D721Med (cell line): ENCODE measurements around the gene IGLL5.

Source experiments
- DNase-seq: peaks from one replicate; pipeline ENCODE4 v3.0.0; 2011; ENCODE audit warnings: low spot score; ENCODE audit not compliant: insufficient read length
- FAIRE-seq: peaks from 2 replicates; lab custom pipeline; 2011; peaks lifted over from hg19 to GRCh38; lab: Jason Lieb, UNC
- TF ChIP-seq, protein P1 (sequence below): IDR thresholded peaks from 2 replicates; pipeline ENCODE4 v1.5.1; 2012; ENCODE audit warnings: mild to moderate bottlenecking, control low read depth; ENCODE audit not compliant: insufficient read depth; ENCODE audit errors: missing control alignments

The IGLL5 gene

DNA sequence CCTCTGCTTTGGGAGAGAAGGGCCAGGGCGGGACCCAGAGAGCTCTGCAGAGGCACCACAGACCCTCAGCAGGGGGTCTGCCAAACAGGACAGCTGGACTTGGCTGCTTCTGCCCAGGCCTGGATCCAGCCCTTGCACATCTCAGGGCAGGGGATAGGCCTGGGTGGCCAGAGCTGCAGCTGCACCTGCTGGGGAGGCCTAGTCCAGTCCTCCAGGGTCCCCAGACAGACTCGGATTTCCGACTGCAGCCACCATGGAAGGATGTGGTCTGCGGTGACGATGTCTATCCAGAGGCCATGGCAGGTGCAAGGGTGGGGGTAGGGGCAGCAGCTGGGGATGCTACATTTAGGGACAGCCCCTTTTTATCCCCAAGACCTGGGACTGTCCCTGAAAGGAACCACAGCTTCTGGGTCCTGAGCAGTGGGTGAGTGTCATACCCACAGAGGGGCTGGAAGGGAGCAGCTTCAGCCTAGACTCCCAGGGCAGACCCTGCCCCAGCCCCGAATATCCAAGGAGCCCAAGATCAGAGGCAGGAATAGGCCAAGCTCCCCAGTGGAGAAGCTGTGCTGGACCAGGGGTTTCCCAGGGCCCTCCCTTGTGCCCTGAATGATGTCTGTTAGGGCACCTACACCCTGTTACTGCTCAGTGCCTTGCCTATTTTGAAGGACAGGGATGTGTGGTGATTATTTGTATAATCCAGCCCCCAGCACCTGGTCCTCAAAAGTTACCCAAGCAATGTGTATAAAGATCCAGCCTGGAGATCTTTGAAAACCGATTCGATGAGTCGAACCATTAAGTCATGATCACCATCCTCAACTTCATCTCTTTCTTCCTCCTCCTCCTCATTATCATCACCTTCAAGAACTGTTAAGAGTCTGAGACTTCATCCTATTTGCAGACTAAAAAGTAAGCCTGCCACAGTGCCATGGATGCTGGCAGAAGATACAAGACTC is 2.5 kb upstream of the IGLL5 start:
- DNase-seq (no peak), FAIRE-seq (no peak)
- TF ChIP-seq, protein P1, sequence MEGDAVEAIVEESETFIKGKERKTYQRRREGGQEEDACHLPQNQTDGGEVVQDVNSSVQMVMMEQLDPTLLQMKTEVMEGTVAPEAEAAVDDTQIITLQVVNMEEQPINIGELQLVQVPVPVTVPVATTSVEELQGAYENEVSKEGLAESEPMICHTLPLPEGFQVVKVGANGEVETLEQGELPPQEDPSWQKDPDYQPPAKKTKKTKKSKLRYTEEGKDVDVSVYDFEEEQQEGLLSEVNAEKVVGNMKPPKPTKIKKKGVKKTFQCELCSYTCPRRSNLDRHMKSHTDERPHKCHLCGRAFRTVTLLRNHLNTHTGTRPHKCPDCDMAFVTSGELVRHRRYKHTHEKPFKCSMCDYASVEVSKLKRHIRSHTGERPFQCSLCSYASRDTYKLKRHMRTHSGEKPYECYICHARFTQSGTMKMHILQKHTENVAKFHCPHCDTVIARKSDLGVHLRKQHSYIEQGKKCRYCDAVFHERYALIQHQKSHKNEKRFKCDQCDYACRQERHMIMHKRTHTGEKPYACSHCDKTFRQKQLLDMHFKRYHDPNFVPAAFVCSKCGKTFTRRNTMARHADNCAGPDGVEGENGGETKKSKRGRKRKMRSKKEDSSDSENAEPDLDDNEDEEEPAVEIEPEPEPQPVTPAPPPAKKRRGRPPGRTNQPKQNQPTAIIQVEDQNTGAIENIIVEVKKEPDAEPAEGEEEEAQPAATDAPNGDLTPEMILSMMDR, result no peak

- FAIRE-seq (no peak), DNase-seq (no peak)
- TF ChIP-seq, protein P1, result no peak
These were observed 1.1 kb upstream of the IGLL5 start for GRCh38 chr22:22886546-22886945.

- no peak for DNase-seq
- TF ChIP-seq, protein P1, result no peak
- FAIRE-seq, result no peak
These were observed 1.1 kb downstream of the IGLL5 start for GRCh38 chr22:22888571-22889353.

DNA sequence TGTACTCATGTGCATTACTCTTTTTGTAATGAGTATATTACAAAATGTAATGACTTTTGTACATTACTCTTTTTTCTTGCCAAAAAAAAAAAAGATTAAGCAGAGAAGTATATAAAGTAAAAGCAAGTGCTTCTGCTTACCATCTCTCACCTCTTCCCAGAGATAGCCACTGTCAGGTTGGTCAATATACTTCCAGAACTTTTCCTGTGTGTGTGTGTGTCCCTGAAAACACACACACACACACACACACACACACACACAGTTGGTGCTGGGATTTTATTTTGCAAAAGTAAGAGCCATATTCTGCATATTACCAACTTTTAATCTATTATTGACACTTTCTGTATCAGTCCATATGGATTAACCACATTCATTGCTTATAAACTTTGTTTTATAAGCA is 2.5 kb downstream of the IGLL5 start:
- no peak for FAIRE-seq
- TF ChIP-seq, protein P1, result no peak
- DNase-seq, result no peak

DNA sequence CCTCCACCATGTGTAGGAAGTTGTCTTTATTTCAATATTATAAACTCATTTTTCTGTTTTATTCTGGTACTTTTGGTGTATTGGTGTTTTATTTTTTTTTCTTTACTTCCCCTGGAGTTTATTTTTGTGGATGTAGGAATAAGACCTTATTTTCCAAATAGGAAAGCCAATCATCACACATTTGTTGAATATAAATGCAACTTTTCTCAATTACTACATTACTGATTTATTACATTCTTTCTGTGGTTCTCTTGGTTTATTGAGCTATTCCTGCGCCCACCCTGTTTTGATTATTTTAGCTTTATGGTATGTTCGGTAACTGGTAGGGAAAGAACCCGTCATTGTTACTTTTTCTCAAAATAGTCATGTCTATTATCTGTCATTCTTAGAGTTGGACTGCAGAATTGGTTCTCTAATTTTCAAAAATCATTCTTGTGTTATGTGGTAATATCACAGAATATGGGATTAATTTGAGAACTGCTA is 3.6 kb downstream of the IGLL5 start:
- no peak for DNase-seq
- FAIRE-seq, result no peak
- TF ChIP-seq, protein P1, result no peak

DNA sequence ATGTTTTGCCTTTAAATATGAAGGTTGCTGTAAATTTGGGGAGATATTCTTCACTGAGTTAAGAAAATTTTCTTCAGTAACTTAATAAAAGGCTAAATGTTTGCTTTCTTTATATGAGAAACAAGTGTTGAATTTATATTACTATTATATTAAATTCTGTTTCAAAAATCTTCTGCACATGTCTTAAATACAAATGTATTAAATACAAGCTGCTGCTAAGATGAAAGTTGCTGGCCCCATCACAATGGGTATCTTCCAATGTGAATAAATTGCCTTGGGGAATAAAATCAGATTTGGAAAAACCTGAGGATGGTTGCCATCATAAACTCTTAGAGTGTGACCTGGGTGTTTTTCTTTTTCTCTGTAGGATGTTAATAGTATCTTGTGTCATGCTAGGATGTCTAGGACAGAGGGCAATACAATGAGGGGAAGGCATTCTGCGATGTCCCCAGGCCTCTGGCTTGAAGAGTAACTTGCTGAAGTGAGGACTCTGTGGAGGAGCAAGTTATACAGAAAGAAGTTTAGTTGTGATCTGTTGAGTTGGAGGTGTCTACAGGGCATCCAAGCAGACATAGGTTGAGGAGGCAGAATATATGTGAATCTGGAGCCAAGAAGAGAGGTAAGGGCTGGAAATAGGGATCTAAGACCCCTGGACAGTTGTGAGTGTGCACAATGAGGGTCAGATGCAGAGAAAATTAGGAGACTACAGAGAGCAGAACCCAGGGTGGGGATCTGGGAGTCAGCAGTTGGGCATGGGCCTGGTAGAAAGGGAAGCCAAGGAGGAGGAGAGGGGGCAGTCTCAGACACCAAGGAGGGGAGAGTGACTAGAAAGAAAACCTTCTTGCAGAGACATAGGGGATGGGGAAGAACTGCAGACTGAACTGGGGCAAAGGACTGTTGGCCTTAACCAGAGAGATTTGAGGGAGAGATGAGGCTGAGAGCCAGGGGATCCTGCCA is 4.8 kb downstream of the IGLL5 start:
- TF ChIP-seq, protein P1, result no peak
- DNase-seq, result no peak
- no peak for FAIRE-seq
